ENCODE results near the gene MRPL44. TPM values are rescaled to one million over a fixed set of nuclear protein-coding genes. Genes with fewer than 3 reads are reported as not detected.
"Not testable (repeated sequence)": the region's sequence is repeated elsewhere in the genome, so short reads cannot be mapped to it uniquely, and the experiment has no call there.

MRPL44 gene
- total RNA-seq, 2 donors from 2014 or later = 40.8 to 49.4 TPM

DNA sequence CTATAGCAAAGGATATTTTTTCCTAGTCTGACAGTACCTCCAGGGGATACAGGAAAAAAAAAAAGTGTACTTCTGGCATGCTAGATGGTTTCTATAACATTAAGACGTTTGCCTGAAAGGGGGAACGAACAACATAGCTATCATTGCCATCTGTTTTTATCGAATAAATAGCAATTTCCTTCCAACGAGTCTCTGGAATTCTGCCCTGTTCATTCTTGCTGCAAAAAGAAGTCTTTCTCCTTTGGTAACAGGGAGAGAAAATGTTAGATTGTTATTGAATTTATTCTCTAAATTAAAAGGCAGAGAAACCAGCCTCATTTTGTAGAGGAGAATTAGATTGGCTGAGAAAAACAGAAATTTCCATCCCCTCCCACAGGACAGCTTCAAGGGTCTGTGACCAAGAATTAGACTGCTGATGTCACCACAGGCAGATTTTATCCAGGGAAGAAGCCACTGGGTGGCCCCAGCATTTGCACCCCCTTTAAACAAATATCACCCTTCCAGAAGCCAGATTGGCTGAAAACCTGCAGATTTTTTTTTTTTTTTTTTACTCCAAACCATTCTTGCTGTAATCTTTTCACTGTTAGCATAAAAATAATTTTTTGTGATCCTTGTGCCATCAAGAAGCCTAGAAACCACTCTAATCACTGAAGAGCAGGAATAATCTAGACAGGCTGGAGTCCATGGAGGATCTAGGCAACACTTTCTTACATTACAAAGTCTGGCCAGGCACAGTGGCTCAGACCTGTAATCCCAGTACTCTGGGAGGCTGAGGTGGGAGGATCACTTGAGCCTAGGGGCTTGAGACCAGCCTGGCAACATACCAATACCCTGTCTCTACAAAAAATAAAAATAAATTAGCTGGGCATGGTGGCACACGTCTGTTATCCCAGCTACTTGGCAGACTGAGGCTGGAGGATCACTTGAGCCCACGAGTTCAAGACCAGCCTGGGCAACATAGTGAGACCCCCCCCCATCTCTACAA lies 24.2 kb upstream of the MRPL44 start:
- TF ChIP-seq, protein P1, sequence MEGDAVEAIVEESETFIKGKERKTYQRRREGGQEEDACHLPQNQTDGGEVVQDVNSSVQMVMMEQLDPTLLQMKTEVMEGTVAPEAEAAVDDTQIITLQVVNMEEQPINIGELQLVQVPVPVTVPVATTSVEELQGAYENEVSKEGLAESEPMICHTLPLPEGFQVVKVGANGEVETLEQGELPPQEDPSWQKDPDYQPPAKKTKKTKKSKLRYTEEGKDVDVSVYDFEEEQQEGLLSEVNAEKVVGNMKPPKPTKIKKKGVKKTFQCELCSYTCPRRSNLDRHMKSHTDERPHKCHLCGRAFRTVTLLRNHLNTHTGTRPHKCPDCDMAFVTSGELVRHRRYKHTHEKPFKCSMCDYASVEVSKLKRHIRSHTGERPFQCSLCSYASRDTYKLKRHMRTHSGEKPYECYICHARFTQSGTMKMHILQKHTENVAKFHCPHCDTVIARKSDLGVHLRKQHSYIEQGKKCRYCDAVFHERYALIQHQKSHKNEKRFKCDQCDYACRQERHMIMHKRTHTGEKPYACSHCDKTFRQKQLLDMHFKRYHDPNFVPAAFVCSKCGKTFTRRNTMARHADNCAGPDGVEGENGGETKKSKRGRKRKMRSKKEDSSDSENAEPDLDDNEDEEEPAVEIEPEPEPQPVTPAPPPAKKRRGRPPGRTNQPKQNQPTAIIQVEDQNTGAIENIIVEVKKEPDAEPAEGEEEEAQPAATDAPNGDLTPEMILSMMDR (IDR thresholded peaks at IDR 0.05) = no peak
- Histone ChIP-seq H3K4me3 (no peak overlapping the region), H3K27ac (no peak overlapping the region), H3K9me3 (no peaks in the 10 kb centered on the region), H3K4me1 (peaks cover 16% of the 10 kb centered on the region), H3K27me3 (no peaks in the 10 kb centered on the region), H3K36me3 (no peaks in the 10 kb centered on the region), H3K9ac (ENCODE audit: low read depth in 2 of 2, low read length in 2 of 2) (no peak overlapping the region)
- peak; percentile 5 for DNase-seq
- intact Hi-C loops (cut with DNase I) = no loop called here

DNA sequence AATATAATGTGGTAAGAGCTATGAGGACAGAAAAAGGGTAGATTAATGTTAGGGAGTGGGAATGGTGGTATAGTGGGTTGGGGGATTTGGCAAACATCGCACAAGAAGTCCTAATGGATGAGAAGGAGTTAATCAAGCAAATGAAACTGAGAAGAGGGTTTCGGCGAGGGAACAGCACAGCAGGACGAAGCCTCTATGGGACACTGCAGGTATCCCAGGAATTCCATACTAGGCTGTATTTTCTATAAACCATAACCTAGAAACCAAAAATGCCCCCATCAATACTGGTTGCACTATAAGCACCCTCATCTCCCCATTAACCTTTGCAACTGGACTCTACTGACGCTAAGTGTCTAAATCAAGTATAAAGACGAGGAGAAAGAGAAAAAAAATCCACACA lies 22.4 kb upstream of the MRPL44 start:
- no peak overlapping the region for H3K9ac ChIP-seq (ENCODE audit: low read depth in 2 of 2, low read length in 2 of 2)
- H3K36me3 ChIP-seq = no peaks in the 10 kb centered on the region
- no peak overlapping the region for H3K27ac ChIP-seq
- TF ChIP-seq, protein P1 (IDR thresholded peaks at IDR 0.05) = no peak
- intact Hi-C loops (cut with DNase I) = no loop called here
- peaks cover 10% of the 10 kb centered on the region for H3K4me1 ChIP-seq
- H3K9me3 ChIP-seq = no peaks in the 10 kb centered on the region
- no peak overlapping the region for H3K4me3 ChIP-seq
- no peaks in the 10 kb centered on the region for H3K27me3 ChIP-seq
- DNase-seq = no peak

DNA sequence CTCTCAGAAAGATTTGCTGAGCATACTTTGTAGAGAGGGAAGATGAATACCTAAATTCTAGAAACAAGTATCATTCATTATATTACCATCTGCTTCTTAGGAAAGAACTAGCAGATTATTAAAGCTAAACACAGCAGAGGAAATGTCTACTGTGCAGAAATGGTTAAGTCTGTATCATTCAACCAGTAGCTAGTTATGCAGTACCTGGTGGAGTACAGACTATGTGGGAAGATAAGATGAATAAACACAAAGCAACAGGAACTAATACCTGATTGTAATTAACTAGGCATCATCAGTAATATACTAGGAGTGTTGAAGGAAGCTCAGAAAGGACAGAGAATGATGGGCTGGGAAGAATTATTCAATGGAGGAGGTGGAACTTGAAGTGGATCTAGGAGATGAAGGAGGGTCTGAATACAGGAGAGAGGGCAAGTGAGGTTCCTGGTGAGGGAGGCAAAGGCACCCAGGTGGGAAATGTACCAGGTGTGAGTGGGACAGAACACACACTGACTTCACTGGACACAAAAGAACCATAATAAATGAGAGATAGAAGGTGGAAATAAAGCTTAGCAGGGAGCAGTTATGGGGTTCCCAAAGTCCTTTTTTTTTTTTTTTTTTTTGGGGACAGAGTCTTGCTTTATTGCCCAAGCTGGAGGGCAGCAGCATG lies 21.7 kb upstream of the MRPL44 start:
- Histone ChIP-seq H3K4me1 (peaks cover 3% of the 10 kb centered on the region), H3K9ac (ENCODE audit: low read depth in 2 of 2, low read length in 2 of 2) (no peak overlapping the region), H3K9me3 (no peaks in the 10 kb centered on the region), H3K36me3 (no peaks in the 10 kb centered on the region), H3K4me3 (no peak overlapping the region), H3K27me3 (no peaks in the 10 kb centered on the region), H3K27ac (no peak overlapping the region)
- TF ChIP-seq, protein P1 (IDR thresholded peaks at IDR 0.05) = no peak
- intact Hi-C loops (cut with DNase I) = no loop called here
- no peak for DNase-seq

DNA sequence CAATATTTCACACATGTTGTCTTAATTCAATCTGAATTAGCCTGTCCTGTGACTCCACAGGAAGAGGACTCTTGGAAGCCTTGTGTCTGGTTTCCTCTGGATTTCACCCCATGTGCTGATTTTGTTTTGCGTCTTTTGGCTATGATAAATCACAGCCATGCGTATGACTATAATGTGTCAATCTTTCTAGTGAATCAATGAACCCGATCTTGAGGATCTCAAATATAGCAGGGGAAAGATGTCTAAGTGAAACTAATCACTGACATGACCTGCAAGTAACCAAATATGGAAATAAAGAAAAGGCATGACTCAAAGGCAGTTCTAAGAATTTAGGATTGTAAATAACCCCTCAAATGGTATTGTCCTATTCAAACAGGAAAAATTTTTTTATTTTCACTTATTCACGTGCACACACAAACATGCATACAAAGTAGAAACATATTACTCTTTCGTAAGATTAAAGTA lies 20.4 kb upstream of the MRPL44 start:
- Histone ChIP-seq H3K4me3 (no peak overlapping the region), H3K27ac (no peak overlapping the region), H3K36me3 (no peaks in the 10 kb centered on the region), H3K4me1 (peaks cover 4% of the 10 kb centered on the region), H3K9me3 (no peaks in the 10 kb centered on the region), H3K9ac (ENCODE audit: low read depth in 2 of 2, low read length in 2 of 2) (no peak overlapping the region), H3K27me3 (no peaks in the 10 kb centered on the region)
- TF ChIP-seq, protein P1 (IDR thresholded peaks at IDR 0.05) = no peak
- intact Hi-C loops (cut with DNase I) = no loop called here
- no peak for DNase-seq

DNA sequence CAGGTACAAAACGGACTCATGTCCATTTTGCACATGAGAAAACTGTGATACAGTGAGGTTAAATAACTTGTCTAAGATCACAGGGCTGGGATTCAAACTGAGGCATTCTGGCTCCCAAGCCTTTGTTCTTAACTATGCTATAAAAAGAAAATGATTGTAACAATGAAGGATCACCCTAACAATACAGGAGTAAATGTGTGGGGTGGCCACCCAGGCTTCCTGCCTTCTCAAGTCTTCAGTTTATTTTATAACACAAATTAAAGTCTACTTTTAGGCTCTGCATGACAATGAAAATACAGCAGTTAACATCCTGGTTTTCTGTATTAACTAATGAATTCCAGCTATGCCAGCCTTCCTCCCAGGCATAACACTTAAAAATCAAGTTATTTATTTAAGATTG lies 19.7 kb upstream of the MRPL44 start:
- intact Hi-C loops (cut with DNase I) = no loop called here
- Histone ChIP-seq H3K36me3 (no peaks in the 10 kb centered on the region), H3K4me1 (peaks cover 5% of the 10 kb centered on the region), H3K27ac (no peak overlapping the region), H3K9me3 (no peaks in the 10 kb centered on the region), H3K27me3 (no peaks in the 10 kb centered on the region), H3K4me3 (no peak overlapping the region), H3K9ac (ENCODE audit: low read depth in 2 of 2, low read length in 2 of 2) (no peak overlapping the region)
- TF ChIP-seq, protein P1 (IDR thresholded peaks at IDR 0.05) = no peak
- no peak for DNase-seq

DNA sequence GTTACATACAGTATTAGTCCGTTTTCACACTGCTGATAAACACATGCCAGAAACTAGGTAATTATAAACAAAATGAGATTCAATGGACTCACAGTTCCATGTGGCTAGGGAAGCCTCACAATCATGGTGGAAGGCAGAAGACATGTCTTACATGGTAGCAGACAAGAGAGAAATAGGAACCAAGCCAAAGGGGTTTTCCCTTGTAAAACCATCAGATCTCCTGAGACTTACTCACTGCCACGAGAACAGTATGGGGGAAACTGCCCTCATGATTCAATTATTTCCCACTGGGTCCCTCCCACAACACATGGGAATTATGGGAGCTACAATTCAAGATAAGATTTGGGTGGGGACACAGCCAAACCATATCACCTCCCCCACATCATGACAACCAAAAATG lies 17.8 kb upstream of the MRPL44 start:
- H3K4me1 ChIP-seq; H3K27me3 ChIP-seq; DNase-seq; H3K4me3 ChIP-seq; H3K27ac ChIP-seq; intact Hi-C loops (cut with DNase I); H3K9me3 ChIP-seq; H3K9ac ChIP-seq (ENCODE audit: low read depth in 2 of 2, low read length in 2 of 2); H3K36me3 ChIP-seq: not testable (repeated sequence)
